ENCODE results near the gene INTS11. TPM values are rescaled to one million over a fixed set of nuclear protein-coding genes. Genes with fewer than 3 reads are reported as not detected.

The INTS11 gene
- total RNA-seq, 1 donor from 2014 or later, result 84.8 TPM

GRCh38 chr1:1343811-1344421 lies 19.5 kb upstream of the INTS11 start:
- Mint-ChIP-seq H3K27ac (ENCODE audit: unreplicated experiment) (no peak overlapping the region), H3K4me3 (ENCODE audit: unreplicated experiment) (no peak overlapping the region), H3K9me3 (ENCODE audit: unreplicated experiment) (no peaks in the 10 kb centered on the region), H3K27me3 (ENCODE audit: low read depth, unreplicated experiment) (no peaks in the 10 kb centered on the region), H3K4me1 (ENCODE audit: low read depth, unreplicated experiment) (peaks cover 12% of the 10 kb centered on the region), H3K36me3 (ENCODE audit: low read depth, unreplicated experiment) (no peaks in the 10 kb centered on the region)
- FAIRE-seq, result no peak
- Histone ChIP-seq H3K27me3 (ENCODE audit: insufficient read depth, low read length) (no peaks in the 10 kb centered on the region), H2AFZ (ENCODE audit: low read depth, low read length) (no peak overlapping the region), H3K4me1 (ENCODE audit: insufficient read depth, low read length) (peaks cover 46% of the 10 kb centered on the region), H3K4me2 (ENCODE audit: low read length) (no peak overlapping the region), H3K9ac (ENCODE audit: low read length) (no peak overlapping the region), H3K27ac (ENCODE audit: low read depth, low read length) (peak overlapping the region; percentile 19), H3K9me3 (ENCODE audit: insufficient read depth, low read depth, low read length) (no peaks in the 10 kb centered on the region), H3K79me2 (ENCODE audit: insufficient read depth, low read length) (peaks cover 79% of the 10 kb centered on the region), H4K20me1 (ENCODE audit: insufficient read depth, low read length) (peaks cover 81% of the 10 kb centered on the region), H3K36me3 (ENCODE audit: insufficient read depth, low read length) (peaks cover 8% of the 10 kb centered on the region), H3K4me3 (ENCODE audit: insufficient read depth, low read depth, low read length) (no peak overlapping the region)
- no peak for TF ChIP-seq CTCF (IDR thresholded peaks at IDR 0.05; ENCODE audit: insufficient read depth, low read depth, low read length)
- TF ChIP-seq EZH2 (IDR thresholded peaks at IDR 0.05; ENCODE audit: insufficient read depth, low read length), result no peak
- no peak for DNase-seq (ENCODE audit: low read depth)

- H3K9me3 ChIP-seq (ENCODE audit: insufficient read depth, low read depth, low read length), result no peaks in the 10 kb centered on the region
- H3K4me3 Mint-ChIP-seq (ENCODE audit: unreplicated experiment), result no peak overlapping the region
- no peak overlapping the region for H3K27ac ChIP-seq (ENCODE audit: low read depth, low read length)
- H3K9ac ChIP-seq (ENCODE audit: low read length), result no peak overlapping the region
- peaks cover 12% of the 10 kb centered on the region for H3K4me1 Mint-ChIP-seq (ENCODE audit: low read depth, unreplicated experiment)
- peaks cover 67% of the 10 kb centered on the region for H3K79me2 ChIP-seq (ENCODE audit: insufficient read depth, low read length)
- peak overlapping the region; percentile 34 for H3K27ac Mint-ChIP-seq (ENCODE audit: unreplicated experiment)
- H3K4me3 ChIP-seq (ENCODE audit: insufficient read depth, low read depth, low read length), result no peak overlapping the region
- FAIRE-seq (no peak), DNase-seq (ENCODE audit: low read depth) (no peak)
- H3K36me3 ChIP-seq (ENCODE audit: insufficient read depth, low read length), result peaks cover 8% of the 10 kb centered on the region
- no peaks in the 10 kb centered on the region for H3K27me3 ChIP-seq (ENCODE audit: insufficient read depth, low read length)
- H3K27me3 Mint-ChIP-seq (ENCODE audit: low read depth, unreplicated experiment), result no peaks in the 10 kb centered on the region
- peaks cover 39% of the 10 kb centered on the region for H3K4me1 ChIP-seq (ENCODE audit: insufficient read depth, low read length)
- H4K20me1 ChIP-seq (ENCODE audit: insufficient read depth, low read length), result peaks cover 73% of the 10 kb centered on the region
- H3K36me3 Mint-ChIP-seq (ENCODE audit: low read depth, unreplicated experiment), result no peaks in the 10 kb centered on the region
- TF ChIP-seq EZH2 (IDR thresholded peaks at IDR 0.05; ENCODE audit: insufficient read depth, low read length) (no peak), CTCF (IDR thresholded peaks at IDR 0.05; ENCODE audit: insufficient read depth, low read depth, low read length) (no peak)
- H3K9me3 Mint-ChIP-seq (ENCODE audit: unreplicated experiment), result no peaks in the 10 kb centered on the region
- no peak overlapping the region for H2AFZ ChIP-seq (ENCODE audit: low read depth, low read length)
- no peak overlapping the region for H3K4me2 ChIP-seq (ENCODE audit: low read length)
Measured at GRCh38 chr1:1342584-1343115, 18.2 kb upstream of the INTS11 start.

- Histone ChIP-seq H3K27ac (ENCODE audit: low read depth, low read length) (no peak overlapping the region), H3K36me3 (ENCODE audit: insufficient read depth, low read length) (peaks cover 8% of the 10 kb centered on the region), H3K79me2 (ENCODE audit: insufficient read depth, low read length) (peaks cover 61% of the 10 kb centered on the region), H3K4me1 (ENCODE audit: insufficient read depth, low read length) (peaks cover 34% of the 10 kb centered on the region), H3K27me3 (ENCODE audit: insufficient read depth, low read length) (no peaks in the 10 kb centered on the region), H4K20me1 (ENCODE audit: insufficient read depth, low read length) (peaks cover 71% of the 10 kb centered on the region), H3K9me3 (ENCODE audit: insufficient read depth, low read depth, low read length) (no peaks in the 10 kb centered on the region), H2AFZ (ENCODE audit: low read depth, low read length) (no peak overlapping the region), H3K4me3 (ENCODE audit: insufficient read depth, low read depth, low read length) (no peak overlapping the region), H3K4me2 (ENCODE audit: low read length) (no peak overlapping the region), H3K9ac (ENCODE audit: low read length) (no peak overlapping the region)
- TF ChIP-seq CTCF (IDR thresholded peaks at IDR 0.05; ENCODE audit: insufficient read depth, low read depth, low read length) (no peak), EZH2 (IDR thresholded peaks at IDR 0.05; ENCODE audit: insufficient read depth, low read length) (no peak)
- no peaks in the 10 kb centered on the region for H3K9me3 Mint-ChIP-seq (ENCODE audit: unreplicated experiment)
- no peak overlapping the region for H3K4me3 Mint-ChIP-seq (ENCODE audit: unreplicated experiment)
- no peaks in the 10 kb centered on the region for H3K27me3 Mint-ChIP-seq (ENCODE audit: low read depth, unreplicated experiment)
- FAIRE-seq (no peak), DNase-seq (ENCODE audit: low read depth) (no peak)
- H3K4me1 Mint-ChIP-seq (ENCODE audit: low read depth, unreplicated experiment), result peaks cover 8% of the 10 kb centered on the region
- no peak overlapping the region for H3K27ac Mint-ChIP-seq (ENCODE audit: unreplicated experiment)
- no peaks in the 10 kb centered on the region for H3K36me3 Mint-ChIP-seq (ENCODE audit: low read depth, unreplicated experiment)
Measured at GRCh38 chr1:1342061-1342562, 17.7 kb upstream of the INTS11 start.

All from astrocyte (in vitro differentiated cells and primary cell).